ENCODE results near the gene ITPRIPL2. TPM values are rescaled to one million over a fixed set of nuclear protein-coding genes. Genes with fewer than 3 reads are reported as not detected.

ITPRIPL2 gene
- total and polyA plus RNA-seq, 2 of the 13 experiments (the other 11 are each of a cell fraction or from before 2014, with no cell fraction given): 5.9 to 12.6 TPM

GRCh38 chr16:19090916-19091315 lies 22.8 kb upstream of the ITPRIPL2 start:
- no peak overlapping the region for H3K4me3 ChIP-seq (replicated peaks in 1 of 3; ENCODE audit: insufficient read depth in 1 of 3, low read depth in 2 of 3, low read length in 3 of 3)
- H3K4me1 ChIP-seq (ENCODE audit: insufficient read depth, low read length): peaks cover 50% of the 10 kb centered on the region
- DNase-seq (ENCODE audit: low spot score) (no peak), FAIRE-seq (no peak), ATAC-seq (no peak)
- H4K20me1 ChIP-seq (ENCODE audit: insufficient read depth, low read length): no peaks in the 10 kb centered on the region
- H3K27ac ChIP-seq (ENCODE audit: extremely low read length, insufficient read depth, low read length): no peak overlapping the region
- no peak overlapping the region for H3K4me2 ChIP-seq (ENCODE audit: low read depth, low read length)
- no peak overlapping the region for H2AFZ ChIP-seq (ENCODE audit: low read length)
- POLR2A ChIA-PET: no interaction called here
- in situ Hi-C loops (cut with HindIII; ENCODE audit: extremely low pct_ligation_motif_present, low pct_unique_long_range_greater_than_20kb): no loop called here
- intact Hi-C loops (cut with micrococcal nuclease; ENCODE audit: unreplicated experiment): loop anchor here (1.0 kb wide), 1 partner anchor 32 kb away; no protein-coding TSS in a partner anchor
- no peak for TF ChIP-seq ZMAT3 (CRISPR knock-in tag; conservative IDR thresholded peaks at IDR 0.05)
- no peaks in the 10 kb centered on the region for H3K79me2 ChIP-seq (ENCODE audit: insufficient read depth, low read length)
- 0 out of 2 replicates have a peak, but pooled peaks cover 4% of the 10 kb centered on the region for H3K9me3 ChIP-seq (ENCODE audit: low read length)
- CTCF ChIA-PET (ENCODE audit: low intra/inter-chr PET ratio, low total read pairs): no interaction called here
- no peaks in the 10 kb centered on the region for H3K36me3 ChIP-seq (replicated peaks in 1 of 2; ENCODE audit: control insufficient read depth in 1 of 2, insufficient read depth in 2 of 2, low read length in 2 of 2)
- no peak overlapping the region for H3K9ac ChIP-seq (ENCODE audit: insufficient read depth, low read depth, low read length)
- no TSS peak for BruUV-seq (replicated peaks)
- WGBS (ENCODE audit: low lambda C conversion rate): 72% methylated on average over 6 of the region's 6 CpGs
- H3K27me3 ChIP-seq (ENCODE audit: control insufficient read depth in 1 of 2, insufficient read depth in 2 of 2, low read length in 2 of 2): peaks cover 0 to 5% of the 10 kb centered on the region in 2 experiments; a peak in 2 of 5 replicates

DNA sequence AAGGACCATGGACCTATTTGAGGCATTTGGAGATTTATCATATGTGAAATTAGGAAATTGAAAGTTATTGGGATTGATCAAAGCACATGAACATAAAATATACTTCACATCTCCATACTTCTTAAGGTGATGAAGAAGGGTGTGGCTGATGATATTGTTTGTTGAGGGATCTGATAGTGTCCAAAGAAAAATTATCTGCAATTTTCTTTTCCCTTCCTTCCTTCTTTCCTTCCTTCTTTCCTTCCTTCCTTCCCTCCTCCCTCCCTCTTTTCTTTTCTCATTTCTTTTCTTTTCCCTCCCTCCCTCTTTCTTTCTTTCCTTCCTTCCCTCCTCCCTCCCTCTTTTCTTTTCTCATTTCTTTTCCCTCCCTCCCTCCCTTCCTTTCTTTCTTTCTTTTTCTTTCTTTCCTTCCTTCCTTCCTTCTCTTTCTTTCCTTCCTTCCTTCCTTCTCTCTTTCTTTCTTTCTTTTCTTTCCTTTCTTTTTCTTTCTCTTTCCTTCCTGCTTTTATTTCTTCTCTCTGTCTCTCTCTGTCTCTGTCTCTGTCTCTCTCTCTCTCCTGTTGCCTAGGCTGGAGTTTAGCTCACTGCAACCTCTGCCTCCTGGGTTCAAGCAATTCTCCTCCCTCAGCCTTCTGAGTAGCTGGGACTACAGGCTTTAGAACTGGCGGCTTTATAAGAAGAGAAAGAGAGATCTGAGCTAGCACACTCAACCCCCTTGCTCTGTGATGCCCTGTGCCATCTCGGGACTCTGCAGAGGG lies 20.9 kb upstream of the ITPRIPL2 start:
- no peak overlapping the region for H3K9ac ChIP-seq (ENCODE audit: insufficient read depth, low read depth, low read length)
- H3K79me2 ChIP-seq (ENCODE audit: insufficient read depth, low read length): no peaks in the 10 kb centered on the region
- BruUV-seq (replicated peaks): no TSS peak
- ChIA-PET POLR2A (interaction anchor here (1.2 to 4.9 kb wide), 6 partner anchors 9 to 30 kb away, joined by 3 to 239 read pairs (median 6); partner anchors contain the start of genes COQ7 and ITPRIPL2), CTCF (ENCODE audit: low intra/inter-chr PET ratio, low total read pairs) (no interaction called here)
- no peak overlapping the region for H2AFZ ChIP-seq (ENCODE audit: low read length)
- FAIRE-seq: no peak
- H3K27ac ChIP-seq (ENCODE audit: extremely low read length, insufficient read depth, low read length): no peak overlapping the region
- H3K4me2 ChIP-seq (ENCODE audit: low read depth, low read length): peak overlapping the region; percentile 73
- no peak overlapping the region for H3K4me3 ChIP-seq (replicated peaks in 1 of 3; ENCODE audit: insufficient read depth in 1 of 3, low read depth in 2 of 3, low read length in 3 of 3)
- ATAC-seq: no peak
- H3K36me3 ChIP-seq (replicated peaks in 1 of 2; ENCODE audit: control insufficient read depth in 1 of 2, insufficient read depth in 2 of 2, low read length in 2 of 2): no peaks in the 10 kb centered on the region
- in situ Hi-C loops (cut with HindIII; ENCODE audit: extremely low pct_ligation_motif_present, low pct_unique_long_range_greater_than_20kb) (no loop called here), intact Hi-C loops (cut with micrococcal nuclease; ENCODE audit: unreplicated experiment) (loop anchor here (2.0 kb wide), 1 partner anchor 20 kb away; the partner anchor contains the start of gene ITPRIPL2)
- 31% methylated on average over 2 of the region's 2 CpGs for WGBS (ENCODE audit: low lambda C conversion rate)
- no peak for DNase-seq (ENCODE audit: low spot score)
- no peaks in the 10 kb centered on the region for H4K20me1 ChIP-seq (ENCODE audit: insufficient read depth, low read length)
- peaks cover 40% of the 10 kb centered on the region for H3K4me1 ChIP-seq (ENCODE audit: insufficient read depth, low read length)
- H3K27me3 ChIP-seq (ENCODE audit: control insufficient read depth in 1 of 2, insufficient read depth in 2 of 2, low read length in 2 of 2): no peaks in the 10 kb centered on the region
- H3K9me3 ChIP-seq (ENCODE audit: low read length): 0 out of 2 replicates have a peak, but pooled peaks cover 4% of the 10 kb centered on the region
- TF ChIP-seq ZNF512B (CRISPR knock-in tag; IDR thresholded peaks at IDR 0.05; ENCODE audit: borderline replicate concordance) (0 out of 2 replicates have a peak, but pooled peaks have one; percentile 34), HNRNPK (IDR thresholded peaks at IDR 0.05; ENCODE audit: low read depth, low read length, poor library complexity, severe bottlenecking) (peak; percentile 56), FOXA1 (IDR thresholded peaks at IDR 0.05) (peak; percentile 55; the same call in 1 of the 2 replicates), FOXA1 (CRISPR knock-in tag; IDR thresholded peaks at IDR 0.05) (no peak), IKZF1 (IDR thresholded peaks at IDR 0.05) (peak; percentile 65; the same call in 1 of the 2 replicates)
- TF ChIP-seq, protein P1, sequence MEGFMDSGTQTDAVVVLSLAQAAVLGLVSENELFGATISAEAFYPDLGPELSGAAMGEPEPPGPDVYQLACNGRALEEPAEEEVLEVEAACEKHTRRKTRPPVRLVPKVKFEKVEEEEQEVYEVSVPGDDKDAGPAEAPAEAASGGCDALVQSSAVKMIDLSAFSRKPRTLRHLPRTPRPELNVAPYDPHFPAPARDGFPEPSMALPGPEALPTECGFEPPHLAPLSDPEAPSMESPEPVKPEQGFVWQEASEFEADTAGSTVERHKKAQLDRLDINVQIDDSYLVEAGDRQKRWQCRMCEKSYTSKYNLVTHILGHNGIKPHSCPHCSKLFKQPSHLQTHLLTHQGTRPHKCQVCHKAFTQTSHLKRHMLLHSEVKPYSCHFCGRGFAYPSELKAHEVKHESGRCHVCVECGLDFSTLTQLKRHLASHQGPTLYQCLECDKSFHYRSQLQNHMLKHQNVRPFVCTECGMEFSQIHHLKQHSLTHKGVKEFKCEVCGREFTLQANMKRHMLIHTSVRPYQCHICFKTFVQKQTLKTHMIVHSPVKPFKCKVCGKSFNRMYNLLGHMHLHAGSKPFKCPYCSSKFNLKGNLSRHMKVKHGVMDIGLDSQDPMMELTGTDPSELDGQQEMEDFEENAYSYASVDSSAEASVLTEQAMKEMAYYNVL (CRISPR knock-in tag; IDR thresholded peaks at IDR 0.05; ENCODE audit: borderline replicate concordance): 0 out of 2 replicates have a peak, but pooled peaks have one; percentile 74
- TF ChIP-seq, protein P2, sequence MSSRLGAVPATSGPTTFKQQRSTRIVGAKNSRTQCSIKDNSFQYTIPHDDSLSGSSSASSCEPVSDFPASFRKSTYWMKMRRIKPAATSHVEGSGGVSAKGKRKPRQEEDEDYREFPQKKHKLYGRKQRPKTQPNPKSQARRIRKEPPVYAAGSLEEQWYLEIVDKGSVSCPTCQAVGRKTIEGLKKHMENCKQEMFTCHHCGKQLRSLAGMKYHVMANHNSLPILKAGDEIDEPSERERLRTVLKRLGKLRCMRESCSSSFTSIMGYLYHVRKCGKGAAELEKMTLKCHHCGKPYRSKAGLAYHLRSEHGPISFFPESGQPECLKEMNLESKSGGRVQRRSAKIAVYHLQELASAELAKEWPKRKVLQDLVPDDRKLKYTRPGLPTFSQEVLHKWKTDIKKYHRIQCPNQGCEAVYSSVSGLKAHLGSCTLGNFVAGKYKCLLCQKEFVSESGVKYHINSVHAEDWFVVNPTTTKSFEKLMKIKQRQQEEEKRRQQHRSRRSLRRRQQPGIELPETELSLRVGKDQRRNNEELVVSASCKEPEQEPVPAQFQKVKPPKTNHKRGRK (CRISPR knock-in tag; IDR thresholded peaks at IDR 0.05): peak; percentile 99

Measured in HepG2 (cell line).